ENCODE measurements around the gene DEPP1. TPM values are rescaled to one million over a fixed set of nuclear protein-coding genes. Genes with fewer than 3 reads are reported as not detected.

The DEPP1 gene
- total RNA-seq, 1 experiment from 2014 or later = 1.6 TPM

- no peak for TF ChIP-seq USF1 (CRISPR knock-in tag; IDR thresholded peaks at IDR 0.05)
- TF ChIP-seq FOXK1 (CRISPR knock-in tag; IDR thresholded peaks at IDR 0.05) = no peak
- no peak for TF ChIP-seq ZNF396 (CRISPR knock-in tag; IDR thresholded peaks at IDR 0.05; ENCODE audit: borderline replicate concordance)
- TF ChIP-seq HMGXB4 (CRISPR knock-in tag; IDR thresholded peaks at IDR 0.05) = no peak
- TF ChIP-seq NFE2L1 (CRISPR knock-in tag; IDR thresholded peaks at IDR 0.05) = no peak
- no peak for TF ChIP-seq E2F1 (CRISPR knock-in tag; IDR thresholded peaks at IDR 0.05)
- TF ChIP-seq EMX1 (CRISPR knock-in tag; IDR thresholded peaks at IDR 0.05) = no peak
Measured at GRCh38 chr10:44969854-44970253, 8.8 kb downstream of the DEPP1 start (continued).

GRCh38 chr10:44968500-44969400 lies 9.9 kb downstream of the DEPP1 start:
- ATAC-seq (no peak), DNase-seq (ENCODE audit: low spot score) (no peak)
- Mint-ChIP-seq H3K4me3 (no peak overlapping the region), H3K27ac (no peak overlapping the region), H3K27me3 (ENCODE audit: low read depth) (no peaks in the 10 kb centered on the region), H3K4me1 (peaks cover 62% of the 10 kb centered on the region), H3K36me3 (peaks cover 28% of the 10 kb centered on the region), H3K9me3 (no peaks in the 10 kb centered on the region)
- TF ChIP-seq CDX4 (CRISPR knock-in tag; IDR thresholded peaks at IDR 0.05; ENCODE audit: borderline replicate concordance) (no peak), ELF4 (CRISPR knock-in tag; IDR thresholded peaks at IDR 0.05; ENCODE audit: low read depth) (no peak), OVOL2 (CRISPR knock-in tag; IDR thresholded peaks at IDR 0.05; ENCODE audit: borderline replicate concordance) (no peak), ZNF416 (CRISPR knock-in tag; IDR thresholded peaks at IDR 0.05) (no peak), IRF2 (CRISPR knock-in tag; IDR thresholded peaks at IDR 0.05; ENCODE audit: borderline replicate concordance, low read depth) (no peak), ESRRA (CRISPR knock-in tag; IDR thresholded peaks at IDR 0.05; ENCODE audit: borderline replicate concordance) (no peak), KAT7 (CRISPR knock-in tag; IDR thresholded peaks at IDR 0.05; ENCODE audit: borderline replicate concordance) (no peak), USF1 (CRISPR knock-in tag; IDR thresholded peaks at IDR 0.05) (no peak), ZNF671 (CRISPR knock-in tag; IDR thresholded peaks at IDR 0.05) (no peak), ETV6 (CRISPR knock-in tag; IDR thresholded peaks at IDR 0.05) (no peak), MLX (CRISPR knock-in tag; IDR thresholded peaks at IDR 0.05) (no peak), AFF4 (CRISPR knock-in tag; IDR thresholded peaks at IDR 0.05; ENCODE audit: borderline replicate concordance) (no peak), ZNF219 (CRISPR knock-in tag; IDR thresholded peaks at IDR 0.05; ENCODE audit: borderline replicate concordance) (no peak), PRRX2 (CRISPR knock-in tag; IDR thresholded peaks at IDR 0.05) (no peak), SMAD3 (CRISPR knock-in tag; IDR thresholded peaks at IDR 0.05; ENCODE audit: borderline replicate concordance) (no peak), TP53 (CRISPR knock-in tag; IDR thresholded peaks at IDR 0.05) (no peak), ATF1 (CRISPR knock-in tag; IDR thresholded peaks at IDR 0.05) (no peak)
- POLR2A ChIA-PET = interaction anchor here (0.7 to 1.5 kb wide), 2 partner anchors 10 to 441 kb away, joined by 3 to 5 read pairs; partner anchors contain the start of gene DEPP1
- CTCF ChIA-PET = interaction anchor here (2.1 kb wide), 1 partner anchor 36 kb away, joined by 11 read pairs; no protein-coding TSS in a partner anchor
